Measurements from ENCODE around the gene RANGRF. TPM values are rescaled to one million over a fixed set of nuclear protein-coding genes. Genes with fewer than 3 reads are reported as not detected.

The RANGRF gene
- total and polyA plus RNA-seq, 9 of the 15 experiments (the other 6 are each of a cell fraction or from before 2014, with no cell fraction given) = 7.6 to 60.0 (median 16.0) TPM

GRCh38 chr17:8248751-8249607 is 39.5 kb upstream of the RANGRF start, which contains the start of gene PFAS (continued):
- TF ChIP-seq CUX1 (CRISPR knock-in tag; IDR thresholded peaks at IDR 0.05) (no peak), PPARD (CRISPR knock-in tag; IDR thresholded peaks at IDR 0.05) (no peak), SIRT6 (IDR thresholded peaks at IDR 0.05; ENCODE audit: low read depth, low read length) (no peak), ZNF280A (IDR thresholded peaks at IDR 0.05; ENCODE audit: low read depth, partially characterized antibody) (no peak), ZNF282 (CRISPR knock-in tag; IDR thresholded peaks at IDR 0.05) (no peak), MAX (CRISPR knock-in tag; IDR thresholded peaks at IDR 0.05) (peak; percentile 96), BRF1 (IDR thresholded peaks at IDR 0.05; ENCODE audit: borderline replicate concordance, extremely low read depth, insufficient read length) (no peak), MEIS2 (IDR thresholded peaks at IDR 0.05; ENCODE audit: partially characterized antibody) (no peak), RNF2 (IDR thresholded peaks at IDR 0.05) (no peak), SLC30A9 (CRISPR knock-in tag; IDR thresholded peaks at IDR 0.05) (no peak), SMARCB1 (IDR thresholded peaks at IDR 0.05; ENCODE audit: insufficient read length, low read depth) (no peak), ZBTB33 (CRISPR knock-in tag; IDR thresholded peaks at IDR 0.05) (no peak), ELK3 (CRISPR knock-in tag; IDR thresholded peaks at IDR 0.05) (no peak), TCF7 (IDR thresholded peaks at IDR 0.05; ENCODE audit: borderline replicate concordance) (peak; percentile 15; the same call in 1 of the 2 replicates), ETV5 (CRISPR knock-in tag; IDR thresholded peaks at IDR 0.05; ENCODE audit: low read depth) (no peak)

Measured in K562 (cell line).